HG03108 (cell line): Measurements from ENCODE around the gene ZNF24.
A peak's percentile ranks its signal among the peaks of the same experiment; 100 is the strongest.

Experiments used
- ATAC-seq: cut with Tn5 transposase; IDR thresholded peaks from one replicate; pipeline ENCODE4 v1.9.1; 2021; ENCODE audit warnings: moderate library complexity; ENCODE audit not compliant: unreplicated experiment

The ZNF24 gene

DNA sequence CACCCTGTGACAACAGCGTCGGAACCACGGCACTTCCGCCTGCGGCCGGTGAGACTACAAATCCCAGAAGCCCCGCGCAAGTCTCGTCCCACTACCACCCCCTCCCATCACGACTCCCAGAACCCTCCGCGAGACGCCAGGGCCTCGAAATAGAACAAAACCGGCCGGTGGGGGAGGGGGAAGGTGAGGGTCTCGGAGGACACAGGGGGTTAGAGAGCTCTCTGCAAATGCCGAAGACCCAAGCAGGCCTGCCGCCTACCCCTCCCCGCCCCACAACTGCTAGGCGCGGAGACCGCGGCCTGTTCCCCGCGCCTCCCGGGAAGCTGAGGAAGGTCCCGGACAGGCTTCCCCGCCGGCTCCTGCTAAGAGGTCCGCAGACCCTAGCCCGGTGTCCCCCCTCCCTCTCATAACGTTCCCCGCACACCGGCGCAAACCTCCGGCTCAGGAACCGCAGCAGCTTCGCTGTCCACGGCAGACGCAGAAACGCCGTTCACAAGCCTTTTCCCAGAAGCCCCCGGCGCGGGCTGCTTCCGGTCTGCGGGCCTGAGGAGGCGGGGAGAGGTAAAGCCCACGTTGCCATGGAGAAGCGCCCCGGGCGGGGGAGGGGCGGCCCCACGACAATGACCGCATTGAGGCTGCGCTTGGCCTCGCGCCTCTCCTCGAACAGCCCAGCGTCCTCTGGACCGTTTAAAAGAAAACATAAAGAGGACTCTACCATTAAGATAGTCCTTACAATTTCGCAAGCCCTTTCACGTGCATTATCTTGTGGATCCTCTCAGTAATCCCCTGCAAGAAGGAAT lies at the start of gene ZNF24:
Gene ZNF24 (minus strand): TSS at position 485 of the 800 bp plus-strand sequence. CDS start 3,770 bp downstream, outside the sequence.
- peak; percentile 91 for ATAC-seq

DNA sequence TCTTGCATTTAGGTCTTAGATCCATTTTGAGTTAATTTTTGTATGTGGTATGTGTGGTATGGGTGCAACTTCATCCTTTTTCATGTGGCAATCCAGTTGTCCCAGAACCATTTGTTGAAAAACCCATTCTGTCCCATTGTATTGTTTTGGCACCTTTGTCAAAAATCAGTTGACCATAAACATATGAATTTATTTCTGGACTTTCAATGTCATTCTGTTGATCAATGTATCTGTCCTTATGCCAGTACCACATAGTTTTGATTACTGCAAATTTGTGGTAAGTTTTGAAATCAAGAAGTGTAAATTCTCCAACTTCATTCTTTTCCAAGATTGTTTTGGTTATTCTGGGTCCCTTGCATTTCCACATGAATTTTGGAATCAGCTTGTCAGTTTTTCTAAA lies 49.5 kb upstream of the ZNF24 start:
- ATAC-seq: no peak

DNA sequence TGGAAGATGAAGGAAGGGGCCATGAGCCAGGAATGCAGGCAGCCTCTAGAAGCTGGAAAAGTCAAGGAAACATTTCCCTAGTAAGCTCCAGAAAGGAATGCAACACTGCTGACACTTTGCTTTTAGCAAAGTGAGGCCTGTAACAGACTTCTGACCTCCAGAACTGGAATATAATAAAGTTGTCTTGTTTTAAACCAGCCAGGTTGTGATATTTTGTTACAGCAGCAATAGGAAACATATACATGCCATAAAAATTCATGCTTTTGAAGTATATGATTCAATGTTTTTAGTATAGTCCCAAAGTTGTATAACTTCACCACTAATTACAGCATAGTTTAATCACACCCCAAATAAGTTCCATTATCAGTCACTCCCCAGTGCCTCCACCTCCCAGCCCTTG lies 48.2 kb upstream of the ZNF24 start:
- no peak for ATAC-seq

DNA sequence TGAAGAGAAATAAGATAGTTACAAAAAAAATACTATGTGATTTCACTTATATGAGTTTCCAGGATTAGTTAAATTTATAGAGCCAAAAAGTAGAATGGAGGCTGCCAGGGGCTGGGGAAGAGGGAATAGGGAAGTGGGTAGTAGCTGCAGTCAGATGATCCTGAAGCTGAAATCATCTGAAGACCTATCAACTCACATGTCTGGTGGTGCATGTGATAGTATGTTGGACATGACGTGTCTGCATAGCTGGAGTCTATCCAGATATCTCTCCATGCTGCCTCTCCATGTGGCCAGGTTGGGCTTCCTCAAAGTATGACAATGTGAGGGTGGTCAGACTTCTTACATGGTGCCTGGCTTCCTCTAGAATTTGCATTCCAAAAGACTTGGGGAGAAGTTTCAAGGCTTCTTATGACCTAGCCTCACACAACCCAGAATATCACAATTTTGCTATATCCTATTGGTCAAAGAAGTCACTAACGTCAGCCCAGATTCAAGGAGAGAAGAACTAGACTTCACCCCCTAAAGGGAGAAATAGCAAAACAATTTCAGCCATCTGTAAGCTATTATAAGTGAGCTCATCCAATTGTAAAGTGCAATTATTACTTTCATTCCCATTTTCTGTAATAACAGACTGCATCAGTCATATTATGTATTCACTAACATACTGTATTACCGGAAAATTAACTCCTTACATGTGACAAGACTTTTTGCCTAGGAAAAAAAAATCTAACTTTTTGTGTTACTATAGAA lies 46.9 kb upstream of the ZNF24 start:
- ATAC-seq: no peak

DNA sequence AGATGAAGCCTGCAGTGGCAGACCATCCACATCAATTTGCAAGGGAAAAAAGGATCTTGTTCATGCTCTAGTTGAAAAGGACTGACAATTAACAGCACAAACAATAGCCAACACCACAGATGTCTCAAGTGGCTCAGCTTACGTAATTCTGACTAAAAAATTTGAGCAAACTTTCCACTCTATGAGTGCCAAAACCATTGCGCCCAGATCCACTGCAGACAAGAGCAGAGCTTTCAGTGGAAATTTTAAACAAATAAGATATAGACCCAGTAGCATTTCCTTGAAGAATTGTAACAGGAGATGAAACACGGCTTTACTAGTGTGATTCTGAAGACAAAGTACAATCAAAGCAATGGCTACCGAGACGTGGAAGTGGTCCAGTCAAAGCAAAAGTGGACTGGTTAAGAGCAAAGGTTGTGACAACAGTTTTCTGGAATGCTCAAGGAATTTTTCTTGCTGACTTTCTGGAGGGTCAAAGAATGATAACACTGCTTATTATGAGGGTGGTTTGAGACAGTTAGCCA lies 44.9 kb upstream of the ZNF24 start:
- no peak for ATAC-seq

DNA sequence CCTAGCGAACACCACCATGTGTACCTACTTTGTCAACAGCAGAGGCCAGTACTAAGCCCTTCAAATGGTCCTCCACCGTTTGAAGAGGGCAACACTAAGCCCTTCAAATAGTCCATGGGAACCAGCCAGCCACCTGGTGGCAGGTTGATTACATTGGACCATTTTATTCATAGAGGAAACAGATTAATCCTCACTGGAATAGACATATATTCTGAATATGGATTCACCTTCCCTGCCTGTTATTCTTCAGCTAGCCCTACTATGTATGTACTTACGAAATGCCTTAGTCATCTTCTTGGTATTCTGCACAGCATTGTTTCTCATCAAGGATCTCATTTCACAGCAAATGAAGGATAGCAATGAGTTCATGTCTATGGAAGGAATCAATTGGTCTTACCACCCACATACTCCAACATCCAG lies 42.9 kb upstream of the ZNF24 start:
- no peak for ATAC-seq

DNA sequence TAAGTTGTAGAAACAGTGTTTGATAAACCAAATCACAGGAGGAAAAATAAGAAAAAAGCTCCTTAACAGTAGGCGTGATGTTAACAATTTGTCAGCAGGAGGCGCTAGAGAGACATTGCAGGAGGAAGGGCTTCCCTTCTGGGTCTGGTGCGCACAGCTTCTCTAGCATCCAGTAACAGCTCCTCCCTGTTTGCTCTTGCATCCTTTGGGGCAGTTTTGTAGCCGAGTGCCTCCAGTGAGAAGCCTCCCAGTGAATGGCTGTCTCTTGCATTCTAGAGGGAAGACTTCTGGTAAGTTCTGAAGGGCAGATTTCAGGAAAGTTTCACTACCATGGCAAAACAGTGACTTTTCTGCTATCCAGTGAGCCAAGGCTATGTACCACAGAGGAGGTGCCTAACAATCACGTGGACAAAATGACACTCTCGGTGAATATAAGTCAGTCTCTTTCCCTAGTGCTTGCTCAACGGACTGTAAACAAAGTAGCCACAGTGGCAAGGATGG lies 42.4 kb upstream of the ZNF24 start:
- no peak for ATAC-seq

DNA sequence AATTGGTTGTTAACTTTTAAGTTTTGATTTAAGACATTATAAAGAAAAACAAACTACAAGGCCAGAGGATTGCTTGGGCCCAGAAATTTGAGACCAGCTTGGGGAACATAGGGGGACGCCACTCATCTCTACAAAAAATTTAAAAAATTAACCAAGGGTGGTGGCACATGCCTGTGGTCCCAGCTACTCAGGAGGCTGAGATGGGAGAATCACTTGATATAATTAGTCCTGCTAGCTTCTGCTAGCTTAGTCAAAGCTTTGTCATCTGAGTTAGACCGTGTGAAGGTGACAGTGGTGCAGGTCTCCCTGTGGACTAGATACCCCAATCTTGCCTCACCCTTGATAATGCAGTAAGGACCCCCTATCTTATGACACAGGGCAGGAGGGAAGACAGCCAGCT lies 38.9 kb upstream of the ZNF24 start:
- ATAC-seq: no peak

DNA sequence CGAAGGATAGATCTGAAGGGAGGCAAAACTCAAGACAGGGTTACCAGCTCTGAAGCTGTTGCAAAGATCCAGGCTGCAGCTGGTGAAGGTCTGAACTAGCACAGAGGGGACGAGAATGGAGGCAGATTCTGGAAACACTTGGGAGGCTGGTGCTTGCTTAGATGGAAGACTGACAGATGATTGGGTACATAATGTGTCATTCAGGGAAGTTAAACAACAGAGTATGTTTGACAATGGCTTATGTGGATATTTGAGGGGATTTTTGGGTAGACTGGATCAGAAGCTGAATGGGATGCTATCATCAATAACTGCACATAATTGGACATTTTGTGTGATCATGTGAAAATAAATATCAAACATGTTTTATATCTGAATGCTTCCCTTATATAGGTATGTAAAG lies 35.2 kb upstream of the ZNF24 start:
- ATAC-seq: no peak

DNA sequence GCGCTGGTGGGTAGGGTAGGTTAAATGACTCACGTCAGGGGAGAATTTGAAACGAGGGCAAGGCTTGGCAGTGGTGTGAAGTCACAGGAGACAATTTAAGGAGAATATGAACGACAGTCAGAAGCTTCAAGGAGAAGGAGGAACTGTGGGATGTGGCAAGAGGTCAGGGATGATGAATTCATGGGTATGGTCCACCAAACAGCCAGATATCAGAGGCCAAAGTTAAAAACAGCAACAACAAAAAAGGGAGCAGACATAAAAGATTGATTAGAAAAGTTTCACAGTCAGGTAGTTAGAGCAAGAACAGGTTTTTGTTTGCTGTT lies 34.3 kb upstream of the ZNF24 start:
- no peak for ATAC-seq

DNA sequence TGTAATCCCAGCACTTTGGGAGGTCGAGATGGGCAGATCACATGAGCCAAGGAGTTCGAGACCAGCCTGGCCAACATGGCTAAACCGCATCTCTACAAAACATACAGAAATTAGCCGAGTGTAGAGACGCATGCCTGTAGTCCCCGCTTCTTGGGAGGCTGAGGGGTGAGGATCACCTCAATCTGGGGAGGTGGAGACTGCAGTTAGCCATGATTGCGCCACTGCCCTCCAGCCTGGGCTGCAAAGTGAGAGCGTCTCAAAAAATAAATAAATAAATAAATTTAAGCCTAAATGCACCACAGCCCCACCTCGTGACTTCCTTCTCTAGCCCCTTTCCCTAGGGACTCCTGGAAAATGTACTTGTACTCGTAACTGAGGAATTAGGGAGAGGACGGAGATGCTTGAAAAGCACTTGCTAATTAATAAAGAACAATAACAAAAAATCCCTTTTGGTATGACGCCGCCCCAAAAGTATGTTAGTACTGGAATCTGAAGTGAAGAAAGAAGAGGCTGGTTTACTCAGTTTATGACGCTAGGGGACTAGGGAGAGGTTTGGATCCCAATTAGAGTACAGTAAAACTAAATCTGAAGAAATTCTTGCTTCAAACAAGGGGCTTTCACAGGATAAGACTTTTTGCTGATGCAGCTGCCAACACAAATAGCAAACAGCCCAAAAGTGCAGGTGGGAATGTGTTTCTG lies 33.8 kb upstream of the ZNF24 start:
- ATAC-seq: no peak

DNA sequence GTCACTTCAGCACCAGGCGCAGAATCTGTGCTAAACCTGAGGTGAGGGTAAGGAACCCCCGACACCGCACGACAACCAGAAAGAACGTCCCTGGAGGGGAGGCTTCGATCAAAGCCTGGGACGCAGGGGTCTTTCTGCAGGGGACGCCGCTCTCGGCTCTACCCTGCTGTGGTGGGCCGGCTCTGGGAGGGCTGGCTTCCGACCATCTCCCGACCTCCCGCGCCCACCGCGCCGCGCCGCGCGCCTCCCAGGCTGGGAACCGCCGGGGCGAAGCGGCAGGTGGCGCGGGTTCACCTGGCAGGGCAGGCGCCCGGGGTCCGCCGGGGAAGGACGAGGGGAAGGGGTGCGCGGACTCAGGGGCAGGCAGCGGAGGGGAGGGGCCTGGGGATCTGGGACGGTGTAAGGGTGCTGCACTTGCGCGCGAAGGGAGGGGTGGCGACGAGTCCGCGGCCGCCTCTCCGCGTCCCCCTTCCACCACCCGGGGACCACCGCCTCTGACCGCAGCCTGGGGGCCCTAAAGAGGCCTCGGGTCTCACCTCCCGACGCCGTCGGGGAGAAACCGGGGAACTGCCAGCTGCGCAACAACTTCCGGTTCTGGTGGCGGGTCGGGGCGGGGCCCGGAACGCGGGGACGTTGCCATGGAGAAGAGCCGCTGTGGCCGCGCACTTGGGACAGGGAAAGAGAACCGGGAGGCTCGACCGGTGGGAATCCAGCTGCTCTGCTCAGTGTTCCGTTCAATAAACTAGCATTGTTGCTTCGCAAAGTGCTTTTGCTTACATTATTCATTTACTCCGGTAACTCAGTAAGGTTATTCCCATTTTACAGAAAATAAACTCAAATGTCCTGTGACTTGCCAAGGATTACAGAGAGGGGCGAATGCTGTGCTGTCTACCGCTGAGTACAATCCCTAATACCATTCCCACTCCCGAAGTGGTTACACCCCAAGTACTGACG lies 32.8 kb upstream of the ZNF24 start, which contains the start of gene ZNF396:
Gene ZNF396 (minus strand): TSS at position 596 of the 954 bp plus-strand sequence. CDS start 3,045 bp downstream, outside the sequence.
- ATAC-seq: peak; percentile 79

DNA sequence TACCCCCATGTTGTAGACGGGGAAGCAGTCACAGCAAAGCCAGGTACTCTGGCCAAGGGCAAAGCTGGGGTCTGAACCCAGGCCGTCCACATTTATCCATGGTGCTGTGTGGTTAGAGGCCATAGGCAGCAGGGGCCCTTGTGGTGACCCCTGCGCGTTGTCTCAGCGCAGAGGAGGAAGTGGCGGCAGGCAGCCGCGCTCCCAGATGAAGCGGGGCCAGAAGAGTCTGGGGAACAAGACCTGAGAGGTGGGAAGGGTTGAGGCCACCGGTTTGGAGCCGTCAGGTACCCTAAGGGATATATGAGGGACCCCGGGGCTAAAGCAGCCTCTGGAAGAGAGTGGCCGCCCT lies 32.1 kb upstream of the ZNF24 start:
- peak; percentile 57 for ATAC-seq

DNA sequence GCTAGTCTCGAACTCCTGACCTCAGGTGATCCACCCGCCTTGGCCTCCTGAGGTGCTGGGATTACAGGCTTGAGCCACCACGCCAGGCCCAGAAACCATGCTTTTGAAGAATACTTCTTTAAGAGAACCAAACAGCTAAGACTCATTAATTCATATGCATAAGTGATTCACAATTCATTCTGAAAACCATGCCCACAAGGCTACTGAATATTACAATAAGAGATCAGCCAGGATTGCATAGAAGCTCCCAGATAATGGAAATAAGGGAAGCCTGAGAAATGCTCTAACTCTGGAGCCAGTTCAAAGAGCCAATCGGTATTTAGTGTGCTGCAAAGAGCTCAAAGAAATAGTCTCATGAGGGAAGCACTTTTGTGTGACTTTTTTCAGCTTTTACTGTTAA lies 30.5 kb upstream of the ZNF24 start:
- ATAC-seq: no peak

DNA sequence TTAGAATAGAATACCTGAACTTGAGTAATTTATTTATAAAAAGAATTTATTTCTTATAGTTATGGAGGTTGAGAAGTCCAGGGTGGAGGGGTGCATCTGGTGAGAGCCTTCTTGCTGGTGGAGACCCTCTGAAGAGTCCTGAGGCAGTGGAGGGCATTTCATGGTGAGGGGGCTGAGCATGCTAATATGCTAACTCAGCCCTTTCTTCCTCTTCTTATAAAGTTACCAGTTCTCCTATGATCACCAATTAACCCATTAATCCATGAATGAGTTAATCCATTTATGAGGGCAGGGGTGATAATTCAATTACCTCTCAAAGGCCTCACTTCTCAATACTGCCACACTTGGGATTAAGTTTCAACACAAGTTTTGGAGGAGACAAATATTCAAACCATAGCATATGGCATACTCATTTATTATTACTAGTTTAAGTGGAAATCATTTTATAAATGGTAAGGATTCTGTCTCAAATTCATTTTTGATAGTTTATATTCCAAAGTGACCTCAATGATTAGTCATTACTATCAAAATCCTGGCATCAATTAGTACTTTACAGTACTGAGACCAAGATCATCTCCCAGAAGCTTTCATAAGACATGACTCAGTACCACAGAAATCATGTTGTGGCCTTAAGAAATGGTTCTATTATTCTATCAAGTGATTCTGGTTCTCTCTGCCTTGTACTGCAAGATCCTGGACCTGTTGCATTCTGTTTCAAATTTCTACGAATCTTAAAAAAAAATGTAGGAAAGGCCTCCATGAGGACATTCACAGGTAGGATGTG lies 27.4 kb upstream of the ZNF24 start:
- no peak for ATAC-seq

DNA sequence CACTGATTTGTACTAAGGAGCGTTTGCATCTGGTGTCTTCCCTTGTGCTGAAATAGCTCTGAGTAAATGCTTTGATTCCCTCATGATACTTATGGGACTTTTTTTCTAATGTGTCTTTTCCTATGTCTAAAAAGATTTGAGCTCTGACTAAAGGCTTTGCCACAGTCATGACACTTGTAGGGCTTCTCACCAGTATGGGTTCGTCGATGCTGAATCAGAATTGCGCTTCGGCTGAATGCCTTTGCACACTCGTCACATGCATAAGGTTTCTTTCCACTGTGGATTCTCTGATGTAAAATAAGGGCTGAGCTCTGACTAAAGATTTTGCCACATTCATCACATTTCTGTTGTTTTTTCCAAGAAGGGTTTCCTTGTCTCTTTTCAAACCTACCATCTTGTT lies 24.9 kb upstream of the ZNF24 start:
- no peak for ATAC-seq

DNA sequence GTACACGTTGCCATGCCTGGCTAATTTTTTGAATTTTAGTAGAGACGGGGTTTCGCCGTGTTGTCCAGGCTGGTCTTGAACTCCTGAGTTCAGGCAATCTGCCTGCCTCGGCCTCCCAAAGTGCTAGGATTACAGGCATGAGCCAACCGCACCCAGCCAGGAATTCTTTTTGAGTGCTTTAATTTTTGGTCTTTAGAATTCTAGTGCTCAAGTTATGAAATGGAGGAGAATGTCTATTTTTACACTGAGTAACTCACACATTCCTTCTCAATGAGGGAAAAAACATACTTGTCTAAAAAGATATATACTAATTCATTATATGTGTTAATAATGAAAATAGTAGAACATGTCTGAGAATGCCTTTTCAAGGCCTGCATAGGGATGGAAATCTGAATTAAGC lies 24.4 kb upstream of the ZNF24 start:
- no peak for ATAC-seq

DNA sequence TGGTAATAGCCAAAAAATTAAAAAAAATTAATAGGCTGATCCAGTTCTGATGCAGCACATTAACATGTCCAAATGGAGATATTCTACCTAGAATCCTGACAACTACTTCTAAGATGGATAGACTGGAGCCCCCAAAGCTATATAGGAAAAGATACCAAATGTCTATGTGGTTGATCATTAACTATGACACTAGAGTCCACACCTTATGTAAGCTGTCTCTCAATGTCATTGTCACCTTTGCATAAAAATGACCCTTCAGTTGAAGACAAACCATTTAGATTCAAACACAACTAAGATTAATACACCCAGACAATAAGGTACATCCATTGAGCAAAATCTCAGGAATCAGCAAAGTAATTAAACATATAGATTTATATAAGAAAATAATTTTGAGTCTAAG lies 18.3 kb upstream of the ZNF24 start:
- ATAC-seq: no peak

DNA sequence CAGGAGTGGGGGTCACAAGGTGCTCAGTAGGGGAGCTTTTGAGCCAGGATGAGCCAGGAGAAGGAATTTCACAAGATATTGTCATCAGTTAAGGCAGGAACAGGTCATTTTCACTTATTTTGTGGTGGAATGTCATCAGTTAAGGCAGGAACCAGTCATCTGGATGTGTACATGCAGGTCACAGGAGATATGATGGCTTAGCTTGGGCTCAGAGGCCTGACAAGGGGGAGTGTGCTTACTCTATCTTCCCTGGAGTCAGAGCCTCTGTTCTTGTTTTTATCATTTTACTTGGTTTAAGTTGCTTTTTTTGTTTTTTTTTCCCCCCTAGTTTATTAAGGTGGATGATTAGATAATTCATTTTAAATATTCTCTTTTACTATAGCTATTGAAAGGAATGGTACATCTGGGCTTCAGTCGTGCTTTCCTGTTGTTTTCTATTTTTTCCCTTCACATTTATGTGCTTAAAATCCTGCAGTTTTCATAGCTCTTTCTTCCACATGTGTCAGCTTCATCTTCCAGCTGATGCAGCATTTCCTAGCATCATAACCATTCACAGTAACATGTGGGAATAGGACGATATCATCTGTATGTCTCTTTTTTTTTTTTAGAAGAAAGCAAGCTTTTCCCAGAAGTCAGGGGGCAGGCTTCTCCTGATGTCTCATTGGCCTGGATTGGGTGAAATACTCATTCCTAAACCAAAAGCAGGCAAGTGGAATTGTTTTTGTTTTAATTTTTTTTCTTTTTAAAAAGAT lies 17.5 kb upstream of the ZNF24 start:
- ATAC-seq: no peak
